ENCODE data around the gene TBC1D22A. TPM values are rescaled to one million over a fixed set of nuclear protein-coding genes. Genes with fewer than 3 reads are reported as not detected.

Gene TBC1D22A
- polyA plus RNA-seq, 1 donor from 2014 or later: 9.3 TPM

DNA sequence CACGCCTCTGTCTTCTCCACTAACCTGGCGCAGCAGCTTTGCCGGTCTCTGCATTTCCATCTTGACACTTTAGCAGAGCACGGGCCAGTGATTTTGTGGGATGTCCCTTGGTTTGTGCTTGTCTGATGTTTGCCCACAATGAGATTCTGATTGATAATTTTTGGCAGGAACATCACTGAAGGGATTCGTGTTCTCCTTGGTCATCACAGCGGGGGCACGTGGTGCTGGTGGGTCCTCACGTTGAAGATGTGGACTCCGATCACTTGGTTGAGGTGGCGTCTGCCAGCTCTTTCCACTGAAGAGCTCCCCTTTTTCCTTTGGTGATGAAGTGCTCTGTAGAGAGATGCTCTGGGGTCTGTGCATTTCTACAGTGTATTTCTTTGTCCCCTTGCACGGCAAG, 37.2 kb downstream of the TBC1D22A start:
- H3K27ac ChIP-seq (ENCODE audit: low read length): no peak overlapping the region
- no peak overlapping the region for H2AFZ ChIP-seq (ENCODE audit: low read depth, low read length)
- no peak overlapping the region for H3K4me3 ChIP-seq (ENCODE audit: low read length)
- no peaks in the 10 kb centered on the region for H3K9me3 ChIP-seq (ENCODE audit: low read length)
- no peaks in the 10 kb centered on the region for H3K9me2 ChIP-seq (ENCODE audit: insufficient read depth, low read length)
- H4K20me1 ChIP-seq (ENCODE audit: insufficient read depth): no peaks in the 10 kb centered on the region
- H3K27me3 ChIP-seq (ENCODE audit: insufficient read depth, low read depth, low read length): no peaks in the 10 kb centered on the region
- peaks cover 4% of the 10 kb centered on the region for H3K36me3 ChIP-seq (ENCODE audit: insufficient read depth, low read length)
- H3K79me2 ChIP-seq (replicated peaks; ENCODE audit: insufficient read depth, low read length): no peaks in the 10 kb centered on the region
- no peak for TF ChIP-seq POLR2AphosphoS5 (IDR thresholded peaks at IDR 0.05)
- TF ChIP-seq EZH2 (IDR thresholded peaks at IDR 0.05; ENCODE audit: borderline replicate concordance, insufficient read depth, low read length, poor library complexity, severe bottlenecking): no peak
- TF ChIP-seq, protein P1, sequence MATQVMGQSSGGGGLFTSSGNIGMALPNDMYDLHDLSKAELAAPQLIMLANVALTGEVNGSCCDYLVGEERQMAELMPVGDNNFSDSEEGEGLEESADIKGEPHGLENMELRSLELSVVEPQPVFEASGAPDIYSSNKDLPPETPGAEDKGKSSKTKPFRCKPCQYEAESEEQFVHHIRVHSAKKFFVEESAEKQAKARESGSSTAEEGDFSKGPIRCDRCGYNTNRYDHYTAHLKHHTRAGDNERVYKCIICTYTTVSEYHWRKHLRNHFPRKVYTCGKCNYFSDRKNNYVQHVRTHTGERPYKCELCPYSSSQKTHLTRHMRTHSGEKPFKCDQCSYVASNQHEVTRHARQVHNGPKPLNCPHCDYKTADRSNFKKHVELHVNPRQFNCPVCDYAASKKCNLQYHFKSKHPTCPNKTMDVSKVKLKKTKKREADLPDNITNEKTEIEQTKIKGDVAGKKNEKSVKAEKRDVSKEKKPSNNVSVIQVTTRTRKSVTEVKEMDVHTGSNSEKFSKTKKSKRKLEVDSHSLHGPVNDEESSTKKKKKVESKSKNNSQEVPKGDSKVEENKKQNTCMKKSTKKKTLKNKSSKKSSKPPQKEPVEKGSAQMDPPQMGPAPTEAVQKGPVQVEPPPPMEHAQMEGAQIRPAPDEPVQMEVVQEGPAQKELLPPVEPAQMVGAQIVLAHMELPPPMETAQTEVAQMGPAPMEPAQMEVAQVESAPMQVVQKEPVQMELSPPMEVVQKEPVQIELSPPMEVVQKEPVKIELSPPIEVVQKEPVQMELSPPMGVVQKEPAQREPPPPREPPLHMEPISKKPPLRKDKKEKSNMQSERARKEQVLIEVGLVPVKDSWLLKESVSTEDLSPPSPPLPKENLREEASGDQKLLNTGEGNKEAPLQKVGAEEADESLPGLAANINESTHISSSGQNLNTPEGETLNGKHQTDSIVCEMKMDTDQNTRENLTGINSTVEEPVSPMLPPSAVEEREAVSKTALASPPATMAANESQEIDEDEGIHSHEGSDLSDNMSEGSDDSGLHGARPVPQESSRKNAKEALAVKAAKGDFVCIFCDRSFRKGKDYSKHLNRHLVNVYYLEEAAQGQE (IDR thresholded peaks at IDR 0.05; ENCODE audit: borderline replicate concordance): no peak
- TF ChIP-seq SMC3 (conservative IDR thresholded peaks at IDR 0.05; ENCODE audit: poor library complexity): no peak
- TF ChIP-seq RAD21 (conservative IDR thresholded peaks at IDR 0.05): no peak
- no peak for TF ChIP-seq MXI1 (conservative IDR thresholded peaks at IDR 0.05; ENCODE audit: poor library complexity, severe bottlenecking)
- TF ChIP-seq, protein P2, sequence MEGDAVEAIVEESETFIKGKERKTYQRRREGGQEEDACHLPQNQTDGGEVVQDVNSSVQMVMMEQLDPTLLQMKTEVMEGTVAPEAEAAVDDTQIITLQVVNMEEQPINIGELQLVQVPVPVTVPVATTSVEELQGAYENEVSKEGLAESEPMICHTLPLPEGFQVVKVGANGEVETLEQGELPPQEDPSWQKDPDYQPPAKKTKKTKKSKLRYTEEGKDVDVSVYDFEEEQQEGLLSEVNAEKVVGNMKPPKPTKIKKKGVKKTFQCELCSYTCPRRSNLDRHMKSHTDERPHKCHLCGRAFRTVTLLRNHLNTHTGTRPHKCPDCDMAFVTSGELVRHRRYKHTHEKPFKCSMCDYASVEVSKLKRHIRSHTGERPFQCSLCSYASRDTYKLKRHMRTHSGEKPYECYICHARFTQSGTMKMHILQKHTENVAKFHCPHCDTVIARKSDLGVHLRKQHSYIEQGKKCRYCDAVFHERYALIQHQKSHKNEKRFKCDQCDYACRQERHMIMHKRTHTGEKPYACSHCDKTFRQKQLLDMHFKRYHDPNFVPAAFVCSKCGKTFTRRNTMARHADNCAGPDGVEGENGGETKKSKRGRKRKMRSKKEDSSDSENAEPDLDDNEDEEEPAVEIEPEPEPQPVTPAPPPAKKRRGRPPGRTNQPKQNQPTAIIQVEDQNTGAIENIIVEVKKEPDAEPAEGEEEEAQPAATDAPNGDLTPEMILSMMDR (IDR thresholded peaks at IDR 0.05; ENCODE audit: poor library complexity, severe bottlenecking): no peak
- no peak for TF ChIP-seq TAF1 (IDR thresholded peaks at IDR 0.05; ENCODE audit: low read depth)
- no peak for TF ChIP-seq EP300 (conservative IDR thresholded peaks at IDR 0.05; ENCODE audit: poor library complexity, severe bottlenecking)
- no peaks in the 10 kb centered on the region for H3F3A ChIP-seq (ENCODE audit: insufficient read depth, low read length, poor library complexity, severe bottlenecking)
- no peak overlapping the region for H3K9ac ChIP-seq (ENCODE audit: low read length)
- no peak overlapping the region for H3K4me2 ChIP-seq (ENCODE audit: low read length)

DNA sequence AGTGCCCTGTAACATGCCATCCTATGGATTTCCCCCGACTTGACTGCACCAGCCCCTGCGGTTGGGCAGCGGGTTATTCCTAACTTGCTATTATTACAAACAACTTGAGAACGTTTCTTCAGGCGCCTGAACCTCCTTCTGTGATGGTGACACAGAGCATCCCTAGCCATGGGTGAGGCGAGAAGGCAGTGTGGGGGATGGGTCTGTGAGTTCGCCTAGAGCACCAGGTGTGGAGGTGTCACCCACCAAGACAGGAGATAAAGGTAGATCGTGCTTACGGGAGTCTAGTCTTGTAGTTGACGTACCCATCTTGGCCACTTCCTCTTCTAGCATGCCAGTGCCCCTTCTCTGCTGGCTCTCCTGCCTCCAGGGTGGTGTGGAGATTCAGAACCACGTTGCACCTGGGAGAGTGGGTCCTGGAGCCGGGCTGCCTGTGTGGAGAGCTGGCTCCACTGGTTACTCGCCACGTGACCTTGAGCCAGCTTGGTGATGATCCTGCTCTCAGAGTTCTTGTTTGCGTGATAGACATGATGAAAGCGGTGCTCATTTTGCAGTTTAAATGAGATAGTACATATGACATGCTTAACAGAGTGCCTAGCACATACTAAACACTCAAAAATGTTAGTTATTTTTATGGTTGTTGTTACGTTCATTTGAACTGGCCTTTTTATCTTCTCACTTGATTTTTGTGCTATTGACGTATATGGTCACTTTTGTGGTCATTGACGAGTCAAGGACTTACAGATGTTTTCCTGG, 37.8 kb downstream of the TBC1D22A start:
- TF ChIP-seq EZH2 (IDR thresholded peaks at IDR 0.05; ENCODE audit: borderline replicate concordance, insufficient read depth, low read length, poor library complexity, severe bottlenecking) (no peak), TAF1 (IDR thresholded peaks at IDR 0.05; ENCODE audit: low read depth) (no peak), POLR2AphosphoS5 (IDR thresholded peaks at IDR 0.05) (no peak), RAD21 (conservative IDR thresholded peaks at IDR 0.05) (no peak), EP300 (conservative IDR thresholded peaks at IDR 0.05; ENCODE audit: poor library complexity, severe bottlenecking) (no peak), MXI1 (conservative IDR thresholded peaks at IDR 0.05; ENCODE audit: poor library complexity, severe bottlenecking) (no peak), SMC3 (conservative IDR thresholded peaks at IDR 0.05; ENCODE audit: poor library complexity) (no peak)
- TF ChIP-seq, protein P1 (IDR thresholded peaks at IDR 0.05; ENCODE audit: borderline replicate concordance): no peak
- TF ChIP-seq, protein P2 (IDR thresholded peaks at IDR 0.05; ENCODE audit: poor library complexity, severe bottlenecking): no peak
- Histone ChIP-seq H3K9me2 (ENCODE audit: insufficient read depth, low read length) (no peaks in the 10 kb centered on the region), H3K27me3 (ENCODE audit: insufficient read depth, low read depth, low read length) (no peaks in the 10 kb centered on the region), H3K9me3 (ENCODE audit: low read length) (no peaks in the 10 kb centered on the region), H3K4me2 (ENCODE audit: low read length) (no peak overlapping the region), H3K79me2 (replicated peaks; ENCODE audit: insufficient read depth, low read length) (no peaks in the 10 kb centered on the region), H3K4me3 (ENCODE audit: low read length) (no peak overlapping the region), H3K27ac (ENCODE audit: low read length) (no peak overlapping the region), H4K20me1 (ENCODE audit: insufficient read depth) (no peaks in the 10 kb centered on the region), H3F3A (ENCODE audit: insufficient read depth, low read length, poor library complexity, severe bottlenecking) (no peaks in the 10 kb centered on the region), H2AFZ (ENCODE audit: low read depth, low read length) (no peak overlapping the region), H3K36me3 (ENCODE audit: insufficient read depth, low read length) (peaks cover 4% of the 10 kb centered on the region), H3K9ac (ENCODE audit: low read length) (no peak overlapping the region)
